ENCODE data around the gene RAB21.

Gene RAB21

DNA sequence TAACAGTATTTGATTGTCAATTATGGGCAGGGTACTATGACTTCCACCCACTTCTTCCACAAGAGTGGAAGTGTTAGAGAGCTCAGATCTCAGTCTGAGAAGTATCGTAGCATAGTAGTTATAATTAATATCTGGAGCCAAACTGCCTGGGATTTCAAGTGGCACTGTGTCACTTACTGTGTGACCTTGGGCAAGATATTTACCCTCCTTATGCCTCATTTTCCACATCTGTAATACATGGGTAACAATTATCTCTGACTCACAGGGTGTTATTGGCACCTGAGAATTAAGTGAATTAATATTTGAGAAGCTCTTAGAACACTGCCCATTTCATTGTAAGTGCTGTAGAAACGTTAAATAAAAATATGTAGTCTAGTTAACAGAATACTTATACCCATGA lies 11.5 kb downstream of the RAB21 start:
- DNase-seq = no peak
- H3K4me1 ChIP-seq (ENCODE audit: insufficient read depth, low read length) = no peaks in the 10 kb centered on the region
- no peak overlapping the region for H3K27ac ChIP-seq (ENCODE audit: low read length)
- H3K4me3 ChIP-seq (ENCODE audit: low read depth in 1 of 2, low read length in 2 of 2) = no peak overlapping the region
- peaks cover 90% of the 10 kb centered on the region for H3K79me2 ChIP-seq (ENCODE audit: insufficient read depth, low read length)
- TF ChIP-seq EZH2 (IDR thresholded peaks at IDR 0.05; ENCODE audit: borderline replicate concordance, low read depth, low read length, severe bottlenecking) = no peak
- TF ChIP-seq, protein P1, sequence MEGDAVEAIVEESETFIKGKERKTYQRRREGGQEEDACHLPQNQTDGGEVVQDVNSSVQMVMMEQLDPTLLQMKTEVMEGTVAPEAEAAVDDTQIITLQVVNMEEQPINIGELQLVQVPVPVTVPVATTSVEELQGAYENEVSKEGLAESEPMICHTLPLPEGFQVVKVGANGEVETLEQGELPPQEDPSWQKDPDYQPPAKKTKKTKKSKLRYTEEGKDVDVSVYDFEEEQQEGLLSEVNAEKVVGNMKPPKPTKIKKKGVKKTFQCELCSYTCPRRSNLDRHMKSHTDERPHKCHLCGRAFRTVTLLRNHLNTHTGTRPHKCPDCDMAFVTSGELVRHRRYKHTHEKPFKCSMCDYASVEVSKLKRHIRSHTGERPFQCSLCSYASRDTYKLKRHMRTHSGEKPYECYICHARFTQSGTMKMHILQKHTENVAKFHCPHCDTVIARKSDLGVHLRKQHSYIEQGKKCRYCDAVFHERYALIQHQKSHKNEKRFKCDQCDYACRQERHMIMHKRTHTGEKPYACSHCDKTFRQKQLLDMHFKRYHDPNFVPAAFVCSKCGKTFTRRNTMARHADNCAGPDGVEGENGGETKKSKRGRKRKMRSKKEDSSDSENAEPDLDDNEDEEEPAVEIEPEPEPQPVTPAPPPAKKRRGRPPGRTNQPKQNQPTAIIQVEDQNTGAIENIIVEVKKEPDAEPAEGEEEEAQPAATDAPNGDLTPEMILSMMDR (IDR thresholded peaks at IDR 0.05; ENCODE audit: borderline replicate concordance, extremely low read depth, low read length, poor library complexity, severe bottlenecking) = no peak
- no peak overlapping the region for H3K9ac ChIP-seq (ENCODE audit: low read depth, low read length)
- peaks cover 31% of the 10 kb centered on the region; the same call in 1 of the 2 replicates for H4K20me1 ChIP-seq (ENCODE audit: insufficient read depth, low read length)
- ATAC-seq (ENCODE audit: insufficient read depth, low read depth) = no peak
- H3K9me3 ChIP-seq (ENCODE audit: insufficient read depth, low read length, severe bottlenecking) = no peaks in the 10 kb centered on the region
- no peak overlapping the region for H2AFZ ChIP-seq (ENCODE audit: low read depth, low read length)
- H3K36me3 ChIP-seq (ENCODE audit: insufficient read depth, low read length) = peaks cover 13% of the 10 kb centered on the region; the same call in 1 of the 2 replicates
- H3K27me3 ChIP-seq (ENCODE audit: insufficient read depth, low read length, poor library complexity) = no peaks in the 10 kb centered on the region
- H3K4me2 ChIP-seq (ENCODE audit: insufficient read depth, low read length) = no peak overlapping the region

DNA sequence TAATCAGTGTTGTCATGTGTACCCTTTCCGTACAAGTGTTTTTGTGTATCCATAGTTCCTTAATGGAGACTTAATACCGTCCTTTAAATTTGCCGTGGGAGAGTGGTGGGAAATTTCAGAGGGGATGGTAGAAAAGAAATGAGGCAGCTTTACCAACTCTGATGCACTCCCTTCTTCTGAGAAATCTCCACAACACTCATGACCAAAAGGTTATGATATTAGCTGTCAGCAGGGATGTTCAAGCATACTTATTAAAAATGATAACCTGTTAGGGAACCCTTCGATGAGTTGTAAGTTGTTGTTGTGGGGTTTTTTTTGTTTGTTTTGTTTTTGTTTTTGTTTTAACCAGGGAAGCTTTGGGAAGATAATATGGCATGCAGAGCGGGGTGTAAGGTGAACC lies 12.5 kb downstream of the RAB21 start:
- H3K4me3 ChIP-seq (ENCODE audit: low read depth in 1 of 2, low read length in 2 of 2) = no peak overlapping the region
- H3K27ac ChIP-seq (ENCODE audit: low read length) = no peak overlapping the region
- H4K20me1 ChIP-seq (ENCODE audit: insufficient read depth, low read length) = peaks cover 31% of the 10 kb centered on the region; the same call in 1 of the 2 replicates
- H3K9ac ChIP-seq (ENCODE audit: low read depth, low read length) = no peak overlapping the region
- DNase-seq (no peak), ATAC-seq (ENCODE audit: insufficient read depth, low read depth) (no peak)
- peaks cover 23% of the 10 kb centered on the region for H3K36me3 ChIP-seq (ENCODE audit: insufficient read depth, low read length)
- H3K4me2 ChIP-seq (ENCODE audit: insufficient read depth, low read length) = no peak overlapping the region
- no peak for TF ChIP-seq EZH2 (IDR thresholded peaks at IDR 0.05; ENCODE audit: borderline replicate concordance, low read depth, low read length, severe bottlenecking)
- TF ChIP-seq, protein P1 (IDR thresholded peaks at IDR 0.05; ENCODE audit: borderline replicate concordance, extremely low read depth, low read length, poor library complexity, severe bottlenecking) = no peak
- H3K27me3 ChIP-seq (ENCODE audit: insufficient read depth, low read length, poor library complexity) = no peaks in the 10 kb centered on the region
- H3K4me1 ChIP-seq (ENCODE audit: insufficient read depth, low read length) = no peaks in the 10 kb centered on the region
- no peaks in the 10 kb centered on the region for H3K9me3 ChIP-seq (ENCODE audit: insufficient read depth, low read length, severe bottlenecking)
- peaks cover 82% of the 10 kb centered on the region for H3K79me2 ChIP-seq (ENCODE audit: insufficient read depth, low read length)
- H2AFZ ChIP-seq (ENCODE audit: low read depth, low read length) = no peak overlapping the region

DNA sequence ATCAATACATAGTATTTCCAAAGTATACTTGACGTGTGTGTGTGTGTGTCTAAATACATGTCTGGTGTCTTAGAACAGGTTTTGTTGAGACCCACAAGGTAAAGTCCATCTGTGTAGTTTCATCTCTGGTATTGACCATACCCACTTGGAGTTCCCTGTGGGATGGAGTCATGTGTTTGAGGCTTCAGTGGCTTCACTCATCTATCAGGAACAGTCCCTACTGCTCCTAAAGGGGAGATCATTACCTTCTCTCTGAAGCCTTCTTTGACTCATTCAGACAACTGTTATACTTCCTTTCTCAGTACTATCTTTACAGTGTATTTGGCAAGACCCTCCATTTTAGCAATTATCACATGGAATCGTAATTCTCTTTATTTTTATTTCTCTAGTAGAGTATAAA lies 14.2 kb downstream of the RAB21 start:
- no peak for ATAC-seq (ENCODE audit: insufficient read depth, low read depth)
- Histone ChIP-seq H3K4me2 (ENCODE audit: insufficient read depth, low read length) (no peak overlapping the region), H3K36me3 (ENCODE audit: insufficient read depth, low read length) (peaks cover 35% of the 10 kb centered on the region), H3K79me2 (ENCODE audit: insufficient read depth, low read length) (peaks cover 65% of the 10 kb centered on the region), H3K27me3 (ENCODE audit: insufficient read depth, low read length, poor library complexity) (no peaks in the 10 kb centered on the region), H2AFZ (ENCODE audit: low read depth, low read length) (no peak overlapping the region), H3K4me3 (ENCODE audit: low read depth in 1 of 2, low read length in 2 of 2) (no peak overlapping the region), H3K4me1 (ENCODE audit: insufficient read depth, low read length) (no peaks in the 10 kb centered on the region), H3K9ac (ENCODE audit: low read depth, low read length) (no peak overlapping the region), H3K27ac (ENCODE audit: low read length) (no peak overlapping the region), H3K9me3 (ENCODE audit: insufficient read depth, low read length, severe bottlenecking) (no peaks in the 10 kb centered on the region), H4K20me1 (ENCODE audit: insufficient read depth, low read length) (peaks cover 21% of the 10 kb centered on the region; the same call in 1 of the 2 replicates)
- DNase-seq = no peak
- TF ChIP-seq, protein P1 (IDR thresholded peaks at IDR 0.05; ENCODE audit: borderline replicate concordance, extremely low read depth, low read length, poor library complexity, severe bottlenecking) = no peak
- no peak for TF ChIP-seq EZH2 (IDR thresholded peaks at IDR 0.05; ENCODE audit: borderline replicate concordance, low read depth, low read length, severe bottlenecking)

DNA sequence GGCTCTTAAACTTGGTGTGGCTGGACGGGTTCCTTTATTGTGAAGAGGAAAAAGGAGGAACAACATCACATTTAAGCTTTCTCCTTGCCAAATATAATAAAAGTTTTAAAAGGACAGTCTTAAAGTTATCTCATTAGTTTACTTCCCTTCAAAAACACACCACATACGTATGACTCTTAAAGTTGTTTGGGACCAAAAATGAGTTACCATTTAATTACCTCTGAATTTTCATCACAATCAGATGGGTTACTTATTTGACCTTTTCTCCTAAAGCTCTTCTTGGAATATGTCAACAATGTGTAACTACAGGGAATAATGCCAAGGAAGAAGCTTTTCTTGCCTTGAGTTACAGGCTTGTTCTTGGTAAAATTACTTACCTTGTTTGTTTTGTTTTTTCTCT lies 16.4 kb downstream of the RAB21 start:
- ATAC-seq (ENCODE audit: insufficient read depth, low read depth) (no peak), DNase-seq (no peak)
- Histone ChIP-seq H3K36me3 (ENCODE audit: insufficient read depth, low read length) (peaks cover 35% of the 10 kb centered on the region), H2AFZ (ENCODE audit: low read depth, low read length) (no peak overlapping the region), H3K27ac (ENCODE audit: low read length) (no peak overlapping the region), H3K4me3 (ENCODE audit: low read depth in 1 of 2, low read length in 2 of 2) (no peak overlapping the region), H3K9ac (ENCODE audit: low read depth, low read length) (no peak overlapping the region), H3K27me3 (ENCODE audit: insufficient read depth, low read length, poor library complexity) (no peaks in the 10 kb centered on the region), H3K4me1 (ENCODE audit: insufficient read depth, low read length) (no peaks in the 10 kb centered on the region), H4K20me1 (ENCODE audit: insufficient read depth, low read length) (peaks cover 16% of the 10 kb centered on the region; the same call in 1 of the 2 replicates), H3K79me2 (ENCODE audit: insufficient read depth, low read length) (peaks cover 44% of the 10 kb centered on the region), H3K9me3 (ENCODE audit: insufficient read depth, low read length, severe bottlenecking) (no peaks in the 10 kb centered on the region), H3K4me2 (ENCODE audit: insufficient read depth, low read length) (no peak overlapping the region)
- TF ChIP-seq, protein P1 (IDR thresholded peaks at IDR 0.05; ENCODE audit: borderline replicate concordance, extremely low read depth, low read length, poor library complexity, severe bottlenecking) = no peak
